ENCODE measurements around the gene HS3ST5.

HS3ST5 gene

DNA sequence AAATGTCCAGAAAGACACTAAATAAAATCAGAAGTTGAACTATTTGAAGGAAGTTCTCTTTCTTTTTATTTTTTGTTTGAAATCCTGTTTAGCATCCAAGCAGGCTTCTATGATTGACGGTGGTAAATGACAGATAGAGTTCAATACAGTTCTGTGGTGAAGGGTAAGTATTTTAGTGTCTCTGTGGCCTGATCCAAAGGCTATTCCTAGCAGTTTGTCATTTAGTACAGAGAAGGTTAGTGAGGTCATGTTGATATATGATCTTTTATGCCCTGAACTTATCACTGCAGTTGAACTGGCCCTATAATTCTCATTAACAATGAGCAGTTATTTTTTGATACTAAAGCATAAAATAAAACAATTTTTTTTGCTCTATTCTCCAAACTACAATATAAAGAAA is 227.2 kb downstream of the HS3ST5 start:
- DNase-seq = no peak
- TF ChIP-seq EZH2 (optimal IDR thresholded peaks at IDR 0.05; ENCODE audit: low read depth, low read length) (no peak), EZH2phosphoT487 (IDR thresholded peaks at IDR 0.05; ENCODE audit: low read length) (no peak)
- TF ChIP-seq, protein P1, sequence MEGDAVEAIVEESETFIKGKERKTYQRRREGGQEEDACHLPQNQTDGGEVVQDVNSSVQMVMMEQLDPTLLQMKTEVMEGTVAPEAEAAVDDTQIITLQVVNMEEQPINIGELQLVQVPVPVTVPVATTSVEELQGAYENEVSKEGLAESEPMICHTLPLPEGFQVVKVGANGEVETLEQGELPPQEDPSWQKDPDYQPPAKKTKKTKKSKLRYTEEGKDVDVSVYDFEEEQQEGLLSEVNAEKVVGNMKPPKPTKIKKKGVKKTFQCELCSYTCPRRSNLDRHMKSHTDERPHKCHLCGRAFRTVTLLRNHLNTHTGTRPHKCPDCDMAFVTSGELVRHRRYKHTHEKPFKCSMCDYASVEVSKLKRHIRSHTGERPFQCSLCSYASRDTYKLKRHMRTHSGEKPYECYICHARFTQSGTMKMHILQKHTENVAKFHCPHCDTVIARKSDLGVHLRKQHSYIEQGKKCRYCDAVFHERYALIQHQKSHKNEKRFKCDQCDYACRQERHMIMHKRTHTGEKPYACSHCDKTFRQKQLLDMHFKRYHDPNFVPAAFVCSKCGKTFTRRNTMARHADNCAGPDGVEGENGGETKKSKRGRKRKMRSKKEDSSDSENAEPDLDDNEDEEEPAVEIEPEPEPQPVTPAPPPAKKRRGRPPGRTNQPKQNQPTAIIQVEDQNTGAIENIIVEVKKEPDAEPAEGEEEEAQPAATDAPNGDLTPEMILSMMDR (IDR thresholded peaks at IDR 0.05; ENCODE audit: low read length) = no peak
- no peaks in the 10 kb centered on the region for H3K9me2 ChIP-seq (replicated peaks; ENCODE audit: insufficient read depth, low read length)
- no peaks in the 10 kb centered on the region for H3K27me3 ChIP-seq (replicated peaks; ENCODE audit: insufficient read depth, low read length)
- H3F3A ChIP-seq (ENCODE audit: insufficient read depth, low read length) = no peaks in the 10 kb centered on the region
- H3K9me3 ChIP-seq (replicated peaks; ENCODE audit: insufficient read depth, low read length) = no peaks in the 10 kb centered on the region
- H4K20me1 ChIP-seq (ENCODE audit: insufficient read depth, low read length) = no peaks in the 10 kb centered on the region
- no peak overlapping the region for H2AFZ ChIP-seq (ENCODE audit: low read length)
- H3K4me2 ChIP-seq (ENCODE audit: low read depth, low read length) = no peak overlapping the region
- H3K36me3 ChIP-seq (replicated peaks; ENCODE audit: insufficient read depth, low read length) = no peaks in the 10 kb centered on the region
- no peak overlapping the region for H3K27ac ChIP-seq (ENCODE audit: low read length)
- H3K79me2 ChIP-seq (ENCODE audit: low read length) = no peaks in the 10 kb centered on the region
- no peak overlapping the region for H3K9ac ChIP-seq (ENCODE audit: low read length)
- H3K4me1 ChIP-seq (ENCODE audit: low read length) = no peaks in the 10 kb centered on the region
- H3K4me3 ChIP-seq (ENCODE audit: low read length) = no peak overlapping the region

DNA sequence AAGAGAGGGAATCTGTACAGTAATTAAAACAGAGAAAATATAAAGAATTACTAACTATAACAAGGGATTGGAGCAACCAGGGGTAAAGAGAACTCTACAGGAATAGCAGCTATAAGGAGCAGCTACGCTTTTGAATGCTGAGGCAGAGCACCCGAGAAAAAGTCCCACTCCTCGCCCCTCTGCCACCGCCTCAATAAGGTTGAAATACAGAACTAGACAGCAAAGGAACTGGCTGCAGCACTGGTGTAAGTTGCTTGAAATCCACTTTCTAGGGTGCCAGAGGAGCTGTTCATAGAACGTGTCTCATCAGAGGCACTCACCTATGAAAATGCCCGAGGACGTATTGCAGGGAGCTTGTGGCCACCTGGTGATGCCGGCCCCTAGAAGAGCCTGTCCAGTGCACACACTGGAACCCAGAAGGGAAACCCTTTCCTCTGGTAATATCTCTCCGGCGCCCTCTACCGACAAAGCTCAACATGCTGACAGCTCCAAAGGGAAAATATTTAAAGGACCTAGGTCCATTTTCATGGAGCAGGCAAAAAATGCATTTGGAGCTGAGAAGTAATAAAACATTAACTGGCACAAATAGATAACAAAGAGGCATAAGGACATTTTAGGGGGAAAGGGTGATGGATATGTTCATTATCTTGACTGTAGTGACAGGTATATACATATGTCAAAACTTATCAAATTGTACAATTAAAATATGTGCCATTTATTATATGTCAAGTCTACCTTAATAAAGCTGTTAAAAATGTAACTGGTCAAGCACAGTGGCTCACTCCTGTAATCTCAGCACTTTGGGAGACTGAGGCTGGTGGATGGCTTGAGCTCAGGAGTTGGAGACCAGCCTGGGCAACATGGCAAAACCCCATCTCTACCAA is 234.5 kb downstream of the HS3ST5 start:
- peak overlapping the region; percentile 17; the same call in 1 of the 2 replicates for H2AFZ ChIP-seq (ENCODE audit: low read length)
- H3K27ac ChIP-seq (ENCODE audit: low read length) = no peak overlapping the region
- no peaks in the 10 kb centered on the region for H3K9me3 ChIP-seq (replicated peaks; ENCODE audit: insufficient read depth, low read length)
- H4K20me1 ChIP-seq (ENCODE audit: insufficient read depth, low read length) = no peaks in the 10 kb centered on the region
- TF ChIP-seq EZH2phosphoT487 (IDR thresholded peaks at IDR 0.05; ENCODE audit: low read length) = no peak
- TF ChIP-seq, protein P1 (IDR thresholded peaks at IDR 0.05; ENCODE audit: low read length) = peak; percentile 80
- DNase-seq = peak; percentile 64
- H3K4me1 ChIP-seq (ENCODE audit: low read length) = no peaks in the 10 kb centered on the region
- H3K9me2 ChIP-seq (replicated peaks; ENCODE audit: insufficient read depth, low read length) = no peaks in the 10 kb centered on the region
- H3K27me3 ChIP-seq (replicated peaks; ENCODE audit: insufficient read depth, low read length) = no peaks in the 10 kb centered on the region
- no peak overlapping the region for H3K4me2 ChIP-seq (ENCODE audit: low read depth, low read length)
- no peaks in the 10 kb centered on the region for H3K36me3 ChIP-seq (replicated peaks; ENCODE audit: insufficient read depth, low read length)
- H3K79me2 ChIP-seq (ENCODE audit: low read length) = no peaks in the 10 kb centered on the region
- no peaks in the 10 kb centered on the region for H3F3A ChIP-seq (ENCODE audit: insufficient read depth, low read length)
- no peak overlapping the region for H3K4me3 ChIP-seq (ENCODE audit: low read length)
- H3K9ac ChIP-seq (ENCODE audit: low read length) = no peak overlapping the region

DNA sequence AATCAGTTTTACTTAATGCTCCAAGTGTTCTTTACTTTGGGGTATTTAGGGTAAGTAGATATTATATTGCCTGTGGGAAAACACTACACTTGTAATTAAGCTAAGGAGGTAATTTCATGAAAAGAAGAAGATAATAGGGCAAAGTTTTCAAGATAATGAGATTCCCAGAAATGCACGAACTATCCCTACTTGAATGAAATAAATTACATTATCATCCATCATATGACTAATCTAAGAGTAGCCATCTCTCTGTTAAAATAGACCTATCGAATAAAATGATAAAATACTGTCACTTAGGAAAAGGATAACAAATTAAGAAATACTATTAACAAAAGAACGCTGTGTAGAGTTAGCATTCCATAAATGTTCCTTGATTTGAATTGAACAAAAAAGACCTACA is 236.8 kb downstream of the HS3ST5 start:
- Histone ChIP-seq H4K20me1 (ENCODE audit: insufficient read depth, low read length) (no peaks in the 10 kb centered on the region), H3K9me3 (replicated peaks; ENCODE audit: insufficient read depth, low read length) (no peaks in the 10 kb centered on the region), H3K27me3 (replicated peaks; ENCODE audit: insufficient read depth, low read length) (no peaks in the 10 kb centered on the region), H3F3A (ENCODE audit: insufficient read depth, low read length) (no peaks in the 10 kb centered on the region), H3K4me3 (ENCODE audit: low read length) (no peak overlapping the region), H2AFZ (ENCODE audit: low read length) (no peak overlapping the region), H3K4me2 (ENCODE audit: low read depth, low read length) (no peak overlapping the region), H3K9ac (ENCODE audit: low read length) (no peak overlapping the region), H3K79me2 (ENCODE audit: low read length) (no peaks in the 10 kb centered on the region), H3K4me1 (ENCODE audit: low read length) (no peaks in the 10 kb centered on the region), H3K36me3 (replicated peaks; ENCODE audit: insufficient read depth, low read length) (no peaks in the 10 kb centered on the region), H3K9me2 (replicated peaks; ENCODE audit: insufficient read depth, low read length) (no peaks in the 10 kb centered on the region), H3K27ac (ENCODE audit: low read length) (no peak overlapping the region)
- no peak for DNase-seq
- TF ChIP-seq, protein P1 (IDR thresholded peaks at IDR 0.05; ENCODE audit: low read length) = no peak
- TF ChIP-seq EZH2 (optimal IDR thresholded peaks at IDR 0.05; ENCODE audit: low read depth, low read length) (no peak), EZH2phosphoT487 (IDR thresholded peaks at IDR 0.05; ENCODE audit: low read length) (no peak)

Data from MM.1S (cell line).